Tibial nerve (tissue), 3 donors: Measurements from ENCODE around the gene HID1.

ENCODE experiments used
- CTCF ChIP-seq, 5 experiments: fragments of 200-600 bp in 3 of 5; fragments of 450-650 bp in 2 of 5; sonication (generic) in 3 of 5; IDR thresholded peaks; one replicate each; pipeline ENCODE4 v1.5.1; 2016 to 2019; ENCODE audit warnings: antibody characterized with exemption in 5 of 5, mild to moderate bottlenecking in 3 of 5, moderate library complexity in 2 of 5
- POLR2A ChIP-seq, 2 donors: fragments of 450-650 bp; IDR thresholded peaks; one replicate each; pipeline ENCODE4 v1.6.1; 2017; ENCODE audit warnings: antibody characterized with exemption in 2 of 2, mild to moderate bottlenecking in 2 of 2, moderate library complexity in 2 of 2

- TF ChIP-seq POLR2A (IDR thresholded peaks at IDR 0.05) (no peak), CTCF (IDR thresholded peaks at IDR 0.05) (no peak)
Measured at GRCh38 chr17:74947041-74947754, 25.4 kb downstream of the HID1 start.
